ENCODE data around the gene ISCA2. TPM values are rescaled to one million over a fixed set of nuclear protein-coding genes. Genes with fewer than 3 reads are reported as not detected.

Gene ISCA2
- total RNA-seq, 1 donor: 8.7 TPM

GRCh38 chr14:74490486-74490885 is 3.1 kb upstream of the ISCA2 start:
- H3K4me1 ChIP-seq (ENCODE audit: insufficient read depth, low read length): peaks cover 40% of the 10 kb centered on the region
- no peaks in the 10 kb centered on the region for H4K20me1 ChIP-seq (ENCODE audit: insufficient read depth, low read length)
- no peak overlapping the region for H3K4me3 ChIP-seq (ENCODE audit: insufficient read depth, low read length)
- no peak overlapping the region for H2AFZ ChIP-seq (ENCODE audit: low read length)
- TF ChIP-seq CTCF (IDR thresholded peaks at IDR 0.05; ENCODE audit: extremely low read depth, low read depth, low read length): no peak
- H3K79me2 ChIP-seq (ENCODE audit: insufficient read depth, low read length): peaks cover 67% of the 10 kb centered on the region
- no peak overlapping the region for H3K4me2 ChIP-seq (ENCODE audit: insufficient read depth, low read length)
- H3K36me3 ChIP-seq (ENCODE audit: insufficient read depth, low read length): no peaks in the 10 kb centered on the region
- no peak for DNase-seq (ENCODE audit: insufficient read length, low spot score, missing footprints)
- H3K27ac ChIP-seq (ENCODE audit: low read depth, low read length): no peak overlapping the region
- H3K9me3 ChIP-seq (ENCODE audit: low read depth, low read length): no peaks in the 10 kb centered on the region
- H3K27me3 ChIP-seq (ENCODE audit: insufficient read depth, low read length): no peaks in the 10 kb centered on the region

GRCh38 chr14:74491956-74492775 is 1.4 kb upstream of the ISCA2 start:
- Histone ChIP-seq H3K4me3 (ENCODE audit: insufficient read depth, low read length) (peak overlapping the region; percentile 88), H4K20me1 (ENCODE audit: insufficient read depth, low read length) (no peaks in the 10 kb centered on the region), H3K4me2 (ENCODE audit: insufficient read depth, low read length) (peak overlapping the region; percentile 100), H3K27ac (ENCODE audit: low read depth, low read length) (peak overlapping the region; percentile 64), H3K9me3 (ENCODE audit: low read depth, low read length) (no peaks in the 10 kb centered on the region), H3K79me2 (ENCODE audit: insufficient read depth, low read length) (peaks cover 52% of the 10 kb centered on the region), H2AFZ (ENCODE audit: low read length) (peak overlapping the region; percentile 75), H3K4me1 (ENCODE audit: insufficient read depth, low read length) (peaks cover 47% of the 10 kb centered on the region), H3K27me3 (ENCODE audit: insufficient read depth, low read length) (no peaks in the 10 kb centered on the region), H3K36me3 (ENCODE audit: insufficient read depth, low read length) (no peaks in the 10 kb centered on the region)
- peak; percentile 42 for TF ChIP-seq CTCF (IDR thresholded peaks at IDR 0.05; ENCODE audit: extremely low read depth, low read depth, low read length)
- DNase-seq (ENCODE audit: insufficient read length, low spot score, missing footprints): no peak

GRCh38 chr14:74492776-74493342 is 706 bp upstream of the ISCA2 start, which contains the start of gene NPC2:
TSS of gene NPC2 (minus strand) at chr14:74493305. CDS start at chr14:74493274, 31 bp downstream.
- Histone ChIP-seq H3K79me2 (ENCODE audit: insufficient read depth, low read length) (peaks cover 45% of the 10 kb centered on the region), H3K9me3 (ENCODE audit: low read depth, low read length) (no peaks in the 10 kb centered on the region), H4K20me1 (ENCODE audit: insufficient read depth, low read length) (no peaks in the 10 kb centered on the region), H3K4me1 (ENCODE audit: insufficient read depth, low read length) (peaks cover 42% of the 10 kb centered on the region), H3K4me2 (ENCODE audit: insufficient read depth, low read length) (peak within 1 kb of the TSS; percentile 100), H3K27ac (ENCODE audit: low read depth, low read length) (peak within 1 kb of the TSS; percentile 75), H3K27me3 (ENCODE audit: insufficient read depth, low read length) (no peaks in the 10 kb centered on the region), H2AFZ (ENCODE audit: low read length) (peak within 1 kb of the TSS; percentile 92), H3K36me3 (ENCODE audit: insufficient read depth, low read length) (no peaks in the 10 kb centered on the region), H3K4me3 (ENCODE audit: insufficient read depth, low read length) (peak within 1 kb of the TSS; percentile 88)
- no peak for DNase-seq (ENCODE audit: insufficient read length, low spot score, missing footprints)
- no peak for TF ChIP-seq CTCF (IDR thresholded peaks at IDR 0.05; ENCODE audit: extremely low read depth, low read depth, low read length)

- Histone ChIP-seq H4K20me1 (ENCODE audit: insufficient read depth, low read length) (peaks cover 5% of the 10 kb centered on the region), H3K4me3 (ENCODE audit: insufficient read depth, low read length) (no peak overlapping the region), H3K4me2 (ENCODE audit: insufficient read depth, low read length) (no peak overlapping the region), H3K4me1 (ENCODE audit: insufficient read depth, low read length) (peaks cover 31% of the 10 kb centered on the region), H3K27me3 (ENCODE audit: insufficient read depth, low read length) (no peaks in the 10 kb centered on the region), H3K9me3 (ENCODE audit: low read depth, low read length) (no peaks in the 10 kb centered on the region), H3K79me2 (ENCODE audit: insufficient read depth, low read length) (peaks cover 36% of the 10 kb centered on the region), H3K27ac (ENCODE audit: low read depth, low read length) (peak overlapping the region; percentile 6), H2AFZ (ENCODE audit: low read length) (no peak overlapping the region), H3K36me3 (ENCODE audit: insufficient read depth, low read length) (peaks cover 22% of the 10 kb centered on the region)
- no peak for DNase-seq (ENCODE audit: insufficient read length, low spot score, missing footprints)
- no peak for TF ChIP-seq CTCF (IDR thresholded peaks at IDR 0.05; ENCODE audit: extremely low read depth, low read depth, low read length)
Observed at GRCh38 chr14:74495356-74495755, 1.8 kb downstream of the ISCA2 start.

All from osteoblast (primary cell).